HepG2 (cell line): ENCODE results near the gene CLPX. TPM values are rescaled to one million over a fixed set of nuclear protein-coding genes. Genes with fewer than 3 reads are reported as not detected.

ENCODE experiments used
- CC2D1A ChIP-seq: sonication (generic); formaldehyde crosslinking; IDR thresholded peaks from 2 replicates; pipeline ENCODE4 v1.8.1; 2023; ENCODE audit warnings: mild to moderate bottlenecking, missing genetic modification reagents
- CEBPB ChIP-seq: IDR thresholded peaks from 2 replicates; pipeline ENCODE4 v1.6.1; 2011; ENCODE audit warnings: low read depth, low read length, improper control_type of control experiment, borderline replicate concordance
- CSRNP1 ChIP-seq: sonication (generic); formaldehyde crosslinking; IDR thresholded peaks from 2 replicates; pipeline ENCODE4 v1.8.1; 2023; ENCODE audit warnings: mild to moderate bottlenecking, missing genetic modification reagents
- HMGA1 ChIP-seq: sonication (generic); formaldehyde crosslinking; conservative IDR thresholded peaks from 2 replicates; pipeline ENCODE4 v1.4.0; 2020; ENCODE audit warnings: missing genetic modification reagents
- HNRNPUL1 ChIP-seq: fragments of 200-400 bp; formaldehyde crosslinking; IDR thresholded peaks from 2 replicates; pipeline ENCODE4 v1.6.1; 2017; ENCODE audit warnings: low read depth, mild to moderate bottlenecking, low read length, moderate library complexity
- MTF2 ChIP-seq: sonication (generic); formaldehyde crosslinking; IDR thresholded peaks from 2 replicates; pipeline ENCODE4 v1.5.0; 2020; ENCODE audit warnings: missing genetic modification reagents, borderline replicate concordance
- PATZ1 ChIP-seq: sonication (generic); formaldehyde crosslinking; IDR thresholded peaks from 2 replicates; pipeline ENCODE4 v1.4.0; 2020; ENCODE audit warnings: missing genetic modification reagents
- PHF20 ChIP-seq: sonication (generic); formaldehyde crosslinking; IDR thresholded peaks from 2 replicates; pipeline ENCODE4 v1.5.0; 2020; ENCODE audit warnings: mild to moderate bottlenecking, missing genetic modification reagents
- ZBED4 ChIP-seq: sonication (generic); formaldehyde crosslinking; IDR thresholded peaks from 2 replicates; pipeline ENCODE4 v1.4.0; 2020; ENCODE audit warnings: missing genetic modification reagents, borderline replicate concordance
- ZBTB3 ChIP-seq: sonication (generic); formaldehyde crosslinking; IDR thresholded peaks from 2 replicates; pipeline ENCODE4 v1.4.0; 2020; ENCODE audit warnings: low read depth, mild to moderate bottlenecking, moderate library complexity, missing genetic modification reagents, borderline replicate concordance
- ZNF142 ChIP-seq: sonication (generic); formaldehyde crosslinking; IDR thresholded peaks from 2 replicates; pipeline ENCODE4 v1.4.0; 2020; ENCODE audit warnings: missing genetic modification reagents
- ZNF180 ChIP-seq: sonication (generic); formaldehyde crosslinking; IDR thresholded peaks from 2 replicates; pipeline ENCODE4 v1.4.0; 2020; ENCODE audit warnings: low read depth, missing genetic modification reagents, borderline replicate concordance
- ZNF224 ChIP-seq: sonication (generic); formaldehyde crosslinking; IDR thresholded peaks from 2 replicates; pipeline ENCODE4 v1.5.0; 2020; ENCODE audit warnings: mild to moderate bottlenecking, missing genetic modification reagents
- ZNF253 ChIP-seq: sonication (generic); formaldehyde crosslinking; IDR thresholded peaks from 2 replicates; pipeline ENCODE4 v1.8.0; 2022; ENCODE audit warnings: mild to moderate bottlenecking, missing genetic modification reagents, borderline replicate concordance
- ZNF546 ChIP-seq: sonication (generic); formaldehyde crosslinking; conservative IDR thresholded peaks from 2 replicates; pipeline ENCODE4 v1.8.1; 2023; ENCODE audit warnings: mild to moderate bottlenecking, missing genetic modification reagents
- polyA plus RNA-seq, 8 experiments: library from polyadenylated mRNA; depleted of rRNA in 3 of 8; stranded (reverse) in 7 of 8; unstranded in 1 of 8; fragments of >200 nt; fragmentation: Illumina TruSeq in 4 of 8; extraction: Trizol in 4 of 8; gene quantifications; 2 replicates each; pipeline versions ENCODE4 v1.2.1 to v1.2.3, GENCODE V29; 2011 to 2016; ENCODE audit warnings: low read depth in 4 of 8, missing spikeins in 1 of 8, mixed read lengths in 1 of 8; ENCODE audit not compliant: insufficient read depth in 1 of 8
- total RNA-seq, 5 experiments: library from RNA; depleted of rRNA; stranded (reverse); fragments of >200 nt; fragmentation: Illumina TruSeq; extraction: Trizol; gene quantifications; 2 replicates each; pipeline ENCODE4 v1.2.3, GENCODE V29; 2016; ENCODE audit warnings: low read depth in 1 of 5

Gene CLPX
- total and polyA plus RNA-seq, 2 of the 13 experiments (the other 11 are each of a cell fraction or from before 2014, with no cell fraction given), result 33.9 to 61.3 TPM

GRCh38 chr15:65133548-65134200 is 51.5 kb downstream of the CLPX start, which contains the start of gene PDCD7 (continued):
- TF ChIP-seq ZNF142 (CRISPR knock-in tag), result no peak
- TF ChIP-seq PHF20 (CRISPR knock-in tag), result peak; percentile 96
- TF ChIP-seq PATZ1 (CRISPR knock-in tag), result peak; percentile 45; the same call in 1 of the 2 replicates
- TF ChIP-seq CEBPB, result no peak
- TF ChIP-seq CSRNP1, result 0 out of 2 replicates have a peak, but pooled peaks have one; percentile 18
- TF ChIP-seq ZBED4 (CRISPR knock-in tag), result peak; percentile 51; the same call in 1 of the 2 replicates
- TF ChIP-seq HMGA1, result no peak
- no peak for TF ChIP-seq ZNF253 (CRISPR knock-in tag)
- TF ChIP-seq CC2D1A, result no peak
- TF ChIP-seq HNRNPUL1, result no peak
- TF ChIP-seq ZNF180 (CRISPR knock-in tag), result no peak
- TF ChIP-seq MTF2 (CRISPR knock-in tag), result no peak
- no peak for TF ChIP-seq ZNF224 (CRISPR knock-in tag)
- TF ChIP-seq ZNF546, result no peak
- no peak for TF ChIP-seq ZBTB3 (CRISPR knock-in tag)
